HEK293 (cell line): ENCODE data around the gene CIROP.

Experiments used
- CTCF ChIP-seq: fragments of 450-650 bp; formaldehyde crosslinking; IDR thresholded peaks from 2 replicates; pipeline ENCODE4 v1.5.1; 2016; ENCODE audit warnings: missing biosample characterization, missing genetic modification characterization
- ZNF221 ChIP-seq: fragments of 450-650 bp; formaldehyde crosslinking; IDR thresholded peaks from 2 replicates; pipeline ENCODE4 v1.5.1; 2017; ENCODE audit warnings: missing biosample characterization, missing genetic modification characterization, borderline replicate concordance
- ZNF664 ChIP-seq: fragments of 450-650 bp; formaldehyde crosslinking; IDR thresholded peaks from 2 replicates; pipeline ENCODE4 v1.5.1; 2016; ENCODE audit warnings: missing biosample characterization, missing genetic modification characterization
- TF ChIP-seq, protein P1 (sequence below): fragments of 450-650 bp; formaldehyde crosslinking; IDR thresholded peaks from 2 replicates; pipeline ENCODE4 v1.5.1; 2016; ENCODE audit warnings: missing biosample characterization, missing genetic modification characterization

GRCh38 chr14:23127861-23128260, 23.1 kb upstream of the CIROP start:
- TF ChIP-seq ZNF664 (no peak), ZNF221 (no peak), CTCF (tag by site-specific recombination) (no peak)
- TF ChIP-seq, protein P1, sequence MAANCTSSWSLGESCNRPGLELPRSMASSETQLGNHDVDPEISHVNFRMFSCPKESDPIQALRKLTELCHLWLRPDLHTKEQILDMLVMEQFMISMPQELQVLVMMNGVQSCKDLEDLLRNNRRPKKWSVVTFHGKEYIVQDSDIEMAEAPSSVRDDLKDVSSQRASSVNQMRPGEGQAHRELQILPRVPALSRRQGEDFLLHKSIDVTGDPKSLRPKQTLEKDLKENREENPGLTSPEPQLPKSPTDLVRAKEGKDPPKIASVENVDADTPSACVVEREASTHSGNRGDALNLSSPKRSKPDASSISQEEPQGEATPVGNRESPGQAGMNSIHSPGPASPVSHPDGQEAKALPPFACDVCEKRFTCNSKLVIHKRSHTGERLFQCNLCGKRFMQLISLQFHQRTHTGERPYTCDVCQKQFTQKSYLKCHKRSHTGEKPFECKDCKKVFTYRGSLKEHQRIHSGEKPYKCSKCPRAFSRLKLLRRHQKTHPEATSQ (tag by site-specific recombination), result no peak
